NCI-H526 treated with DMSO at 0.1 percent for 48 hours (cell line): Measurements from ENCODE around the gene PSMC1.

Experiments
- DNase-seq: peaks from one replicate; lab custom pipeline; 2025; lab: John Stamatoyannopoulos, UW

PSMC1 gene

GRCh38 chr14:90276646-90277367 lies 20.5 kb downstream of the PSMC1 start:
- no peak for DNase-seq

- no peak for DNase-seq
These were observed 21.3 kb downstream of the PSMC1 start for GRCh38 chr14:90277581-90278198.

- no peak for DNase-seq
These were observed 22.1 kb downstream of the PSMC1 start for GRCh38 chr14:90278199-90279175.

GRCh38 chr14:90280096-90280495 lies 23.7 kb downstream of the PSMC1 start:
- DNase-seq = no peak

GRCh38 chr14:90281261-90281660 lies 24.9 kb downstream of the PSMC1 start:
- no peak for DNase-seq

- no peak for DNase-seq
These were observed 25.4 kb downstream of the PSMC1 start for GRCh38 chr14:90281756-90282155.

- no peak for DNase-seq
These were observed 31.4 kb downstream of the PSMC1 start for GRCh38 chr14:90287791-90288190.

GRCh38 chr14:90288651-90289355 lies 32.5 kb downstream of the PSMC1 start:
- DNase-seq = no peak

GRCh38 chr14:90290337-90291011 lies 34.1 kb downstream of the PSMC1 start:
- no peak for DNase-seq

- DNase-seq = no peak
These were observed 35.3 kb downstream of the PSMC1 start for GRCh38 chr14:90291699-90292098.

- peak; percentile 5 for DNase-seq
These were observed 37.7 kb downstream of the PSMC1 start for GRCh38 chr14:90293766-90294730.

GRCh38 chr14:90294872-90295271 lies 38.5 kb downstream of the PSMC1 start:
- no peak for DNase-seq

GRCh38 chr14:90295870-90296516 lies 39.6 kb downstream of the PSMC1 start:
- DNase-seq = no peak

GRCh38 chr14:90296641-90297040 lies 40.3 kb downstream of the PSMC1 start:
- DNase-seq = no peak

GRCh38 chr14:90297876-90298629 lies 41.7 kb downstream of the PSMC1 start:
- DNase-seq = no peak

GRCh38 chr14:90299408-90299807 lies 43.1 kb downstream of the PSMC1 start:
- DNase-seq = no peak

GRCh38 chr14:90300611-90301047 lies 44.3 kb downstream of the PSMC1 start:
- no peak for DNase-seq

GRCh38 chr14:90301122-90301521 lies 44.8 kb downstream of the PSMC1 start:
- no peak for DNase-seq

- DNase-seq = peak; percentile 42
These were observed 45.3 kb downstream of the PSMC1 start for GRCh38 chr14:90301668-90302090.
